SK-N-MC (cell line): Measurements from ENCODE around the gene CZIB.

ENCODE experiments used
- DNase-seq: peaks from one replicate; pipeline ENCODE4 v3.0.0-alpha.2; 2011; ENCODE audit warnings: low read depth, low spot score
- H3K27ac ChIP-seq: fragments of 200-600 bp; sonication (generic); 2 replicates; pipeline ENCODE4 v1.5.1; 2016; ENCODE audit warnings: mixed run types
- H3K36me3 ChIP-seq: fragments of 200-600 bp; sonication (generic); 2 replicates; pipeline ENCODE4 v1.6.1; 2017; ENCODE audit warnings: antibody characterized with exemption, low read length, mixed read lengths; ENCODE audit not compliant: insufficient read depth
- H3K4me3 ChIP-seq: fragments of 200-600 bp; sonication (generic); 2 replicates; pipeline ENCODE4 v1.5.1; 2016
- H3K9ac ChIP-seq: fragments of 200-600 bp; sonication (generic); 2 replicates; pipeline ENCODE4 v1.8.0; 2017; ENCODE audit warnings: mixed run types, mixed read lengths; ENCODE audit not compliant: insufficient read length
- H3K9me3 ChIP-seq: fragments of 200-600 bp; sonication (generic); 2 replicates; pipeline ENCODE4 v1.6.1; 2017; ENCODE audit warnings: low read depth, mild to moderate bottlenecking, antibody characterized with exemption, low read length, moderate library complexity, mixed read lengths
- EZH2 ChIP-seq: fragments of 200-600 bp; sonication (generic); IDR thresholded peaks from one replicate; pipeline ENCODE4 v1.6.1; 2017; ENCODE audit warnings: antibody characterized with exemption
- FOXP2 ChIP-seq: optimal IDR thresholded peaks from 2 replicates; pipeline ENCODE3; 2011; ENCODE audit warnings: mild to moderate bottlenecking, moderate library complexity; ENCODE audit not compliant: insufficient read depth; ENCODE audit errors: extremely low read length, control extremely low read depth
- POLR2AphosphoS5 ChIP-seq: IDR thresholded peaks from 2 replicates; pipeline ENCODE4 v1.6.1; 2012; ENCODE audit warnings: mild to moderate bottlenecking, low read depth, low read length, borderline replicate concordance

The CZIB gene

GRCh38 chr1:53198241-53198651 is 22.2 kb downstream of the CZIB start:
- TF ChIP-seq POLR2AphosphoS5 (no peak), EZH2 (no peak), FOXP2 (no peak)
- no peak for DNase-seq

GRCh38 chr1:53197291-53198200 is 22.9 kb downstream of the CZIB start:
- TF ChIP-seq FOXP2 = no peak
- TF ChIP-seq EZH2 = no peak
- peak; percentile 36; the same call in 1 of the 2 replicates for TF ChIP-seq POLR2AphosphoS5
- Histone ChIP-seq H3K36me3 (peaks cover 3% of the 10 kb centered on the region), H3K27ac (peak overlapping the region; percentile 74), H3K9ac (peak overlapping the region; percentile 83), H3K4me3 (peak overlapping the region; percentile 90), H3K9me3 (no peaks in the 10 kb centered on the region)
- no peak for DNase-seq

More at GRCh38 chr1:53198241-53198651, 22.2 kb downstream of the CZIB start:
- H3K27ac ChIP-seq = peak overlapping the region; percentile 74
- no peaks in the 10 kb centered on the region for H3K9me3 ChIP-seq
- peaks cover 10% of the 10 kb centered on the region for H3K36me3 ChIP-seq
- H3K4me3 ChIP-seq = peak overlapping the region; percentile 90
- peak overlapping the region; percentile 83 for H3K9ac ChIP-seq

- TF ChIP-seq POLR2AphosphoS5 (peak; percentile 95), EZH2 (no peak)
- Histone ChIP-seq H3K36me3 (no peaks in the 10 kb centered on the region), H3K4me3 (peak within 1 kb of the TSS; percentile 90), H3K9me3 (no peaks in the 10 kb centered on the region), H3K9ac (peak within 1 kb of the TSS; percentile 83), H3K27ac (peak within 1 kb of the TSS; percentile 74)
- peak; percentile 5 for DNase-seq
Measured at GRCh38 chr1:53196485-53197290, 23.7 kb downstream of the CZIB start, which contains the start of gene CPT2. TSS of gene CPT2 (plus strand) at chr1:53196824. CDS start at chr1:53196944, 120 bp downstream.

GRCh38 chr1:53196017-53196484 is 24.4 kb downstream of the CZIB start:
- peak overlapping the region; percentile 53; the same call in 1 of the 2 replicates for H3K27ac ChIP-seq
- peak overlapping the region; percentile 83 for H3K9ac ChIP-seq
- no peaks in the 10 kb centered on the region for H3K9me3 ChIP-seq
- peak overlapping the region; percentile 90 for H3K4me3 ChIP-seq
- H3K36me3 ChIP-seq = no peaks in the 10 kb centered on the region
- no peak for TF ChIP-seq POLR2AphosphoS5
- TF ChIP-seq FOXP2 = no peak
- TF ChIP-seq EZH2 = no peak
- DNase-seq = no peak

GRCh38 chr1:53195246-53196016 is 25.0 kb downstream of the CZIB start:
- H3K4me3 ChIP-seq = no peak overlapping the region
- H3K36me3 ChIP-seq = no peaks in the 10 kb centered on the region
- H3K27ac ChIP-seq = no peak overlapping the region
- no peak overlapping the region for H3K9ac ChIP-seq
- no peaks in the 10 kb centered on the region for H3K9me3 ChIP-seq
- TF ChIP-seq FOXP2 = no peak
- TF ChIP-seq POLR2AphosphoS5 = no peak
- no peak for DNase-seq

- Histone ChIP-seq H3K36me3 (no peaks in the 10 kb centered on the region), H3K27ac (no peak overlapping the region), H3K4me3 (no peak overlapping the region), H3K9ac (no peak overlapping the region), H3K9me3 (no peaks in the 10 kb centered on the region)
- no peak for DNase-seq
- TF ChIP-seq EZH2 (no peak), POLR2AphosphoS5 (no peak), FOXP2 (no peak)
Measured at GRCh38 chr1:53190210-53190611, 30.2 kb downstream of the CZIB start.

GRCh38 chr1:53189061-53189460 is 31.4 kb downstream of the CZIB start:
- Histone ChIP-seq H3K27ac (no peak overlapping the region), H3K4me3 (no peak overlapping the region), H3K9me3 (no peaks in the 10 kb centered on the region), H3K9ac (no peak overlapping the region), H3K36me3 (no peaks in the 10 kb centered on the region)
- DNase-seq = no peak
- no peak for TF ChIP-seq FOXP2
- no peak for TF ChIP-seq EZH2
- no peak for TF ChIP-seq POLR2AphosphoS5
